H1 (cell line): ENCODE data around the gene KDM1A. TPM values are rescaled to one million over a fixed set of nuclear protein-coding genes. Genes with fewer than 3 reads are reported as not detected.

Experiments
- CHD7 ChIP-seq: fragments of 300-600 bp; sonication (generic); IDR thresholded peaks from 2 replicates; pipeline ENCODE4 v1.7.1; 2012; ENCODE audit warnings: low read length, moderate library complexity, mild to moderate bottlenecking, inconsistent platforms; ENCODE audit not compliant: insufficient replicate concordance
- polyA plus RNA-seq, 7 experiments: library from polyadenylated mRNA; depleted of rRNA in 3 of 7; stranded (reverse) in 5 of 7; unstranded in 2 of 7; fragments of >200 nt in 5 of 7; fragments of 200-250 nt in 2 of 7; gene quantifications; 1 replicate in 5 of 7; 2 replicates in 1 of 7; 4 replicates in 1 of 7; pipeline versions ENCODE4 v1.2.1 to v1.2.3, GENCODE V29; 2011 to 2013; ENCODE audit warnings: missing spikeins in 2 of 7, mixed read lengths in 2 of 7
- total RNA-seq: library from RNA; stranded (reverse); fragmentation: NEBNext Ultra II Directional; extraction: Animal tissue kit (Norgen Biotek cat#: 25700); gene quantifications from 2 replicates; pipeline ENCODE4 v1.2.1, GENCODE V29; 2021

The KDM1A gene
- total and polyA plus RNA-seq, 2 of the 8 experiments (the other 6 are each of a cell fraction or from before 2014, with no cell fraction given), result 216 to 275 TPM

- TF ChIP-seq CHD7, result no peak
These were observed 35.3 kb upstream of the KDM1A start (continued) for GRCh38 chr1:22983944-22984343.
